ENCODE data around the gene MOCS2. TPM values are rescaled to one million over a fixed set of nuclear protein-coding genes. Genes with fewer than 3 reads are reported as not detected.

Gene MOCS2
- total RNA-seq, 4 donors from 2014 or later = 11.8 to 49.5 (median 41.3) TPM

- Histone ChIP-seq H3K27ac (peak overlapping the region in 1 of 2 donors; percentile 4), H3K27me3 (no peaks in the 10 kb centered on the region), H3K4me1 (no peaks in the 10 kb centered on the region), H3K9me3 (no peaks in the 10 kb centered on the region), H3K36me3 (no peaks in the 10 kb centered on the region), H3K4me3 (no peak overlapping the region)
- no peak for DNase-seq
- TF ChIP-seq POLR2A (IDR thresholded peaks at IDR 0.05) (no peak), CTCF (IDR thresholded peaks at IDR 0.05) (no peak)
- intact Hi-C loops (cut with DNase I; ENCODE audit: low total_unique reads) = no loop called here
These were observed 20.0 kb downstream of the MOCS2 start for GRCh38 chr5:53089481-53089991.

DNA sequence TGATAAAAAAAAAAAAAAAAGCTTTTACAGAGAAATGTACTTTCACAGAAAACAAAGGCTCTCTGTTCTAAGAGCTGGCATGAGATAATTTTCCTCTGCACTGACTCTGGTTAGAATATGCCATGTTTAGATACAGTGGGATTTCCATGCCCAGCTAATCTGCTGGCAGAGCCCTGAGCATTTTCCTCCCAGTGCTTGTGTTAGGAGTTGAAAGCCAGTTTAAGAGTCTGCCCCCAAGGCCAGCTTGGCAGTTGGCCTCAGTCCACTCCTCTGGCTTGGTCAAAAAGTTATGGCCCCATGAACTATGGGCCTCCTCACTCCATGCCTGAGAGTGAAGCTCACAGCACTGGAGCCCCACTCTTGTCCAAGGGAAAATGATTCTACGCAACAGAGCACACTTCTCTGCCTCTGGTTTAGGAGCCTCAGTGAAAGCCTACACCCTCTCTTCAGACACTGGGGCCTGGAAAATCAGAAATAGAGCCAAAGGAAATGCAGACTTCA lies 21.9 kb downstream of the MOCS2 start:
- intact Hi-C loops (cut with DNase I; ENCODE audit: low total_unique reads) = no loop called here
- Histone ChIP-seq H3K4me3 (no peak overlapping the region), H3K4me1 (no peaks in the 10 kb centered on the region), H3K27me3 (no peaks in the 10 kb centered on the region), H3K27ac (no peak overlapping the region), H3K9me3 (no peaks in the 10 kb centered on the region), H3K36me3 (no peaks in the 10 kb centered on the region)
- TF ChIP-seq POLR2A (IDR thresholded peaks at IDR 0.05) = no peak
- TF ChIP-seq CTCF (IDR thresholded peaks at IDR 0.05) = no peak
- no peak for DNase-seq

- H3K27me3 ChIP-seq = no peaks in the 10 kb centered on the region
- no peak overlapping the region for H3K4me3 ChIP-seq
- H3K9me3 ChIP-seq = no peaks in the 10 kb centered on the region
- intact Hi-C loops (cut with DNase I; ENCODE audit: low total_unique reads) = no loop called here
- H3K36me3 ChIP-seq = no peaks in the 10 kb centered on the region
- TF ChIP-seq CTCF (IDR thresholded peaks at IDR 0.05) = no peak
- TF ChIP-seq POLR2A (IDR thresholded peaks at IDR 0.05) = no peak
- DNase-seq = no peak
- H3K4me1 ChIP-seq = no peaks in the 10 kb centered on the region
- H3K27ac ChIP-seq = no peak overlapping the region
These were observed 22.4 kb downstream of the MOCS2 start for GRCh38 chr5:53087171-53087570.

DNA sequence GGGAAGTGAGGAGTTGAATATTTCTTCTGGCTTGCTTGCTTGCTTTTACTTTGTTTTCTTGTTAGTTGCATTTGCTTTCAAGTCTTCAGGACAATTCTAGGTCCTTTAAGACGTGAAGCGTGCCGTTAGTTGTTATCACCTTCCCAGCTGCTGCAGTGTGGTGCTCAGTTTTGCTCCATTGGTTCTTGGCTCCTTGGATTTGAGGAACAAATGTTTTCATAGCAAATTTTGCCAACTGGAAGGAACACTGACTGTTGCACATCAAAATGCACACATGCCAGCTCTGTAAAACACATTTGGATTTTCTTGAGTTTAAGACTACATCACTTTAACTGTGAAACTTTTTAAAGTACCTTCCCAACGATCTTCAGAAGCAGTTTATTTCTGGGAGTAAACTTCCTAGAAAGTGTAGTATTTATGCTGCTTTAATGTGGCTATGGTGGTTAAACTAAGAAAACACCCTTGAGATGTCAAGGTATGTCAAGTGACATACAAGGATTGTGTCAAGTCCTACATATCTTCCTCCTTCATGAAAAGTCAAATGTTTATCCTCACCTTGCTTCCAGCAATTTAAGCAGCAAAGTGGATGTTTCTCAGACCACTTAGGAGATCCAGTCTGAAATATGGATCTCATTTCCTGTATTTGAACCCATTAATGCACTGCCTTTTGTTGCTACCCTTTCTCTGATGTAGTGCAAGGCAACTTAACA lies 24.9 kb downstream of the MOCS2 start:
- H3K27me3 ChIP-seq = no peaks in the 10 kb centered on the region
- DNase-seq = no peak
- H3K9me3 ChIP-seq = no peaks in the 10 kb centered on the region
- H3K4me1 ChIP-seq = no peaks in the 10 kb centered on the region
- H3K4me3 ChIP-seq = no peak overlapping the region
- intact Hi-C loops (cut with DNase I; ENCODE audit: low total_unique reads) = no loop called here
- TF ChIP-seq POLR2A (IDR thresholded peaks at IDR 0.05) (no peak), CTCF (IDR thresholded peaks at IDR 0.05) (no peak)
- H3K36me3 ChIP-seq = no peaks in the 10 kb centered on the region
- H3K27ac ChIP-seq = no peak overlapping the region

DNA sequence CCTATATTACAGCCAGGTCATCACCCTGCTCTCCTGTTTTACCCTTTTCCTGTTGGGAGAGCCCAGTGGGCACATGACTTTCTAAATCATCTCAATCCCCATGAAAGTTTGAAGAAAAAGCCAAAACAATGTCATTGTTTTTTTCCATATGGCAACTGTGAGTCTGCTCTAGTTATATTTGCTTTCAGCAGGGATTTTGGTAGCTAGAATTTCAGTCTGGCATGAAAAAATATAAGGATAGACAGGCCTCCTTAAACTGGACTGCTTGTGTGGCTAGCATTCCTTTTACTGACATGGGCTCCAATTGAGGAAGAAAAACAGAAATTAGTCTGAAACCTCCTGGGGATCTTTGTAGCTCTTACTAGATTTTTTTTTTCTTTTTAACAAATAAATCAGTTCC lies 25.6 kb downstream of the MOCS2 start:
- H3K27me3 ChIP-seq = no peaks in the 10 kb centered on the region
- no peak for TF ChIP-seq POLR2A (IDR thresholded peaks at IDR 0.05)
- TF ChIP-seq CTCF (IDR thresholded peaks at IDR 0.05) = no peak
- no peaks in the 10 kb centered on the region for H3K4me1 ChIP-seq
- no peaks in the 10 kb centered on the region for H3K9me3 ChIP-seq
- no peaks in the 10 kb centered on the region for H3K36me3 ChIP-seq
- H3K4me3 ChIP-seq = no peak overlapping the region
- no peak for DNase-seq
- intact Hi-C loops (cut with DNase I; ENCODE audit: low total_unique reads) = no loop called here
- H3K27ac ChIP-seq = no peak overlapping the region

Data from uterus (tissue), 4 donors.